Measurements from ENCODE around the gene SPATA16.

GRCh38 chr3:172859041-172859440, 282.0 kb downstream of the SPATA16 start:
- TF ChIP-seq EZH2 (IDR thresholded peaks at IDR 0.05) (no peak), POLR2AphosphoS5 (IDR thresholded peaks at IDR 0.05; ENCODE audit: borderline replicate concordance, low read depth, low read length) (no peak), FOXP2 (optimal IDR thresholded peaks at IDR 0.05; ENCODE audit: control extremely low read depth, extremely low read length, insufficient read depth) (no peak)
